Panc1 (cell line): ENCODE results near the gene MARK3.

Experiments
- POLR2AphosphoS5 ChIP-seq: IDR thresholded peaks from 2 replicates; pipeline ENCODE4 v1.6.1; 2012; ENCODE audit warnings: mild to moderate bottlenecking, low read depth, low read length, moderate library complexity
- SIN3A ChIP-seq: IDR thresholded peaks from 2 replicates; pipeline ENCODE4 v1.6.1; 2012; ENCODE audit warnings: low read depth, mild to moderate bottlenecking, low read length, moderate library complexity, borderline replicate concordance; ENCODE audit not compliant: insufficient read depth
- TCF7L2 ChIP-seq: IDR thresholded peaks from 2 replicates; pipeline ENCODE4 v1.6.1; 2011; ENCODE audit warnings: mild to moderate bottlenecking, low read depth, low read length, inconsistent platforms
- TF ChIP-seq, protein P1 (sequence below): fragments of 450-650 bp; IDR thresholded peaks from 2 replicates; pipeline ENCODE4 v1.5.1; 2017; ENCODE audit warnings: mild to moderate bottlenecking
- TF ChIP-seq, protein P2 (sequence below), 2 experiments: IDR thresholded peaks; 2 replicates each; pipeline ENCODE4 v1.6.1; 2011 to 2012; ENCODE audit warnings: low read depth in 2 of 2, control low read depth in 1 of 2, low read length in 1 of 2, mild to moderate bottlenecking in 1 of 2, moderate library complexity in 1 of 2; ENCODE audit not compliant: insufficient read depth in 1 of 2

- TF ChIP-seq, protein P1, sequence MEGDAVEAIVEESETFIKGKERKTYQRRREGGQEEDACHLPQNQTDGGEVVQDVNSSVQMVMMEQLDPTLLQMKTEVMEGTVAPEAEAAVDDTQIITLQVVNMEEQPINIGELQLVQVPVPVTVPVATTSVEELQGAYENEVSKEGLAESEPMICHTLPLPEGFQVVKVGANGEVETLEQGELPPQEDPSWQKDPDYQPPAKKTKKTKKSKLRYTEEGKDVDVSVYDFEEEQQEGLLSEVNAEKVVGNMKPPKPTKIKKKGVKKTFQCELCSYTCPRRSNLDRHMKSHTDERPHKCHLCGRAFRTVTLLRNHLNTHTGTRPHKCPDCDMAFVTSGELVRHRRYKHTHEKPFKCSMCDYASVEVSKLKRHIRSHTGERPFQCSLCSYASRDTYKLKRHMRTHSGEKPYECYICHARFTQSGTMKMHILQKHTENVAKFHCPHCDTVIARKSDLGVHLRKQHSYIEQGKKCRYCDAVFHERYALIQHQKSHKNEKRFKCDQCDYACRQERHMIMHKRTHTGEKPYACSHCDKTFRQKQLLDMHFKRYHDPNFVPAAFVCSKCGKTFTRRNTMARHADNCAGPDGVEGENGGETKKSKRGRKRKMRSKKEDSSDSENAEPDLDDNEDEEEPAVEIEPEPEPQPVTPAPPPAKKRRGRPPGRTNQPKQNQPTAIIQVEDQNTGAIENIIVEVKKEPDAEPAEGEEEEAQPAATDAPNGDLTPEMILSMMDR, result peak; percentile 93
- TF ChIP-seq TCF7L2 (no peak), POLR2AphosphoS5 (no peak), SIN3A (no peak)
- TF ChIP-seq, protein P2, sequence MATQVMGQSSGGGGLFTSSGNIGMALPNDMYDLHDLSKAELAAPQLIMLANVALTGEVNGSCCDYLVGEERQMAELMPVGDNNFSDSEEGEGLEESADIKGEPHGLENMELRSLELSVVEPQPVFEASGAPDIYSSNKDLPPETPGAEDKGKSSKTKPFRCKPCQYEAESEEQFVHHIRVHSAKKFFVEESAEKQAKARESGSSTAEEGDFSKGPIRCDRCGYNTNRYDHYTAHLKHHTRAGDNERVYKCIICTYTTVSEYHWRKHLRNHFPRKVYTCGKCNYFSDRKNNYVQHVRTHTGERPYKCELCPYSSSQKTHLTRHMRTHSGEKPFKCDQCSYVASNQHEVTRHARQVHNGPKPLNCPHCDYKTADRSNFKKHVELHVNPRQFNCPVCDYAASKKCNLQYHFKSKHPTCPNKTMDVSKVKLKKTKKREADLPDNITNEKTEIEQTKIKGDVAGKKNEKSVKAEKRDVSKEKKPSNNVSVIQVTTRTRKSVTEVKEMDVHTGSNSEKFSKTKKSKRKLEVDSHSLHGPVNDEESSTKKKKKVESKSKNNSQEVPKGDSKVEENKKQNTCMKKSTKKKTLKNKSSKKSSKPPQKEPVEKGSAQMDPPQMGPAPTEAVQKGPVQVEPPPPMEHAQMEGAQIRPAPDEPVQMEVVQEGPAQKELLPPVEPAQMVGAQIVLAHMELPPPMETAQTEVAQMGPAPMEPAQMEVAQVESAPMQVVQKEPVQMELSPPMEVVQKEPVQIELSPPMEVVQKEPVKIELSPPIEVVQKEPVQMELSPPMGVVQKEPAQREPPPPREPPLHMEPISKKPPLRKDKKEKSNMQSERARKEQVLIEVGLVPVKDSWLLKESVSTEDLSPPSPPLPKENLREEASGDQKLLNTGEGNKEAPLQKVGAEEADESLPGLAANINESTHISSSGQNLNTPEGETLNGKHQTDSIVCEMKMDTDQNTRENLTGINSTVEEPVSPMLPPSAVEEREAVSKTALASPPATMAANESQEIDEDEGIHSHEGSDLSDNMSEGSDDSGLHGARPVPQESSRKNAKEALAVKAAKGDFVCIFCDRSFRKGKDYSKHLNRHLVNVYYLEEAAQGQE (IDR thresholded peaks at IDR 0.05; ENCODE audit: insufficient read depth in 1 of 2, low read depth in 2 of 2, low read length in 1 of 2), result no peak
Observed at GRCh38 chr14:103500148-103500990, 115.2 kb downstream of the MARK3 start.
